Right hindlimb (tissue), 1 donor: ENCODE measurements around the gene ALCAM.

ENCODE experiments used
- DNase-seq: peaks from one replicate; pipeline ENCODE4 v3.0.0-alpha.2; 2018

The ALCAM gene

GRCh38 chr3:105366326-105367062 is at the start of gene ALCAM:
Gene ALCAM (plus strand): TSS chr3:105366909.
- peak; percentile 95 for DNase-seq

GRCh38 chr3:105317841-105318240 is 48.9 kb upstream of the ALCAM start:
- no peak for DNase-seq

- DNase-seq: no peak
Measured at GRCh38 chr3:105322570-105323273, 44.0 kb upstream of the ALCAM start.

- DNase-seq: no peak
Measured at GRCh38 chr3:105323274-105323599, 43.5 kb upstream of the ALCAM start.

- DNase-seq: no peak
Measured at GRCh38 chr3:105324951-105325350, 41.8 kb upstream of the ALCAM start.

- no peak for DNase-seq
Measured at GRCh38 chr3:105327662-105328337, 38.9 kb upstream of the ALCAM start.

GRCh38 chr3:105328338-105328730 is 38.4 kb upstream of the ALCAM start:
- no peak for DNase-seq

- no peak for DNase-seq
Measured at GRCh38 chr3:105332961-105333360, 33.7 kb upstream of the ALCAM start.

- no peak for DNase-seq
Measured at GRCh38 chr3:105334138-105334882, 32.4 kb upstream of the ALCAM start.

- DNase-seq: no peak
Measured at GRCh38 chr3:105339946-105340345, 26.8 kb upstream of the ALCAM start.

- no peak for DNase-seq
Measured at GRCh38 chr3:105343991-105344390, 22.7 kb upstream of the ALCAM start.

GRCh38 chr3:105345156-105345555 is 21.6 kb upstream of the ALCAM start:
- no peak for DNase-seq

GRCh38 chr3:105347625-105348302 is 18.9 kb upstream of the ALCAM start:
- DNase-seq: no peak

- DNase-seq: no peak
Measured at GRCh38 chr3:105348307-105348706, 18.4 kb upstream of the ALCAM start.

GRCh38 chr3:105349684-105350387 is 16.9 kb upstream of the ALCAM start:
- no peak for DNase-seq

- no peak for DNase-seq
Measured at GRCh38 chr3:105351821-105352220, 14.9 kb upstream of the ALCAM start.

- DNase-seq: no peak
Measured at GRCh38 chr3:105352976-105353375, 13.7 kb upstream of the ALCAM start.

GRCh38 chr3:105353485-105354161 is 13.1 kb upstream of the ALCAM start:
- peak; percentile 56 for DNase-seq

- no peak for DNase-seq
Measured at GRCh38 chr3:105354429-105354828, 12.3 kb upstream of the ALCAM start.

GRCh38 chr3:105355408-105356061 is 11.2 kb upstream of the ALCAM start:
- DNase-seq: no peak

- no peak for DNase-seq
Measured at GRCh38 chr3:105356396-105356795, 10.3 kb upstream of the ALCAM start.
